H1 (cell line): ENCODE data around the gene RPS6KA4. TPM values are rescaled to one million over a fixed set of nuclear protein-coding genes. Genes with fewer than 3 reads are reported as not detected.

Experiments
- BACH1 ChIP-seq: IDR thresholded peaks from 2 replicates; pipeline ENCODE4 v1.6.1; 2012; ENCODE audit warnings: low read length, improper control_type of control experiment
- KDM5A ChIP-seq: fragments of 200-600 bp; IDR thresholded peaks from 2 replicates; pipeline ENCODE4 v1.7.1; 2012; ENCODE audit warnings: mild to moderate bottlenecking, low read length, inconsistent platforms, mixed read lengths
- SP1 ChIP-seq: IDR thresholded peaks from 2 replicates; pipeline ENCODE4 v1.6.1; 2011; ENCODE audit warnings: low read depth, low read length
- TAF1 ChIP-seq: IDR thresholded peaks from 2 replicates; pipeline ENCODE4 v1.6.1; 2011; ENCODE audit warnings: mild to moderate bottlenecking, low read depth, low read length
- polyA plus RNA-seq, 7 experiments: library from polyadenylated mRNA; depleted of rRNA in 3 of 7; stranded (reverse) in 5 of 7; unstranded in 2 of 7; fragments of >200 nt in 5 of 7; fragments of 200-250 nt in 2 of 7; gene quantifications; 1 replicate in 5 of 7; 2 replicates in 1 of 7; 4 replicates in 1 of 7; pipeline versions ENCODE4 v1.2.1 to v1.2.3, GENCODE V29; 2011 to 2013; ENCODE audit warnings: missing spikeins in 2 of 7, mixed read lengths in 2 of 7
- total RNA-seq: library from RNA; stranded (reverse); fragmentation: NEBNext Ultra II Directional; extraction: Animal tissue kit (Norgen Biotek cat#: 25700); gene quantifications from 2 replicates; pipeline ENCODE4 v1.2.1, GENCODE V29; 2021
- TF ChIP-seq, protein P1 (sequence below): IDR thresholded peaks from 2 replicates; pipeline ENCODE4 v1.6.1; 2011; ENCODE audit warnings: low read depth, mild to moderate bottlenecking, low read length; ENCODE audit not compliant: insufficient read depth

Gene RPS6KA4
- total and polyA plus RNA-seq, 2 of the 8 experiments (the other 6 are each of a cell fraction or from before 2014, with no cell fraction given), result 8.2 to 12.6 TPM

DNA sequence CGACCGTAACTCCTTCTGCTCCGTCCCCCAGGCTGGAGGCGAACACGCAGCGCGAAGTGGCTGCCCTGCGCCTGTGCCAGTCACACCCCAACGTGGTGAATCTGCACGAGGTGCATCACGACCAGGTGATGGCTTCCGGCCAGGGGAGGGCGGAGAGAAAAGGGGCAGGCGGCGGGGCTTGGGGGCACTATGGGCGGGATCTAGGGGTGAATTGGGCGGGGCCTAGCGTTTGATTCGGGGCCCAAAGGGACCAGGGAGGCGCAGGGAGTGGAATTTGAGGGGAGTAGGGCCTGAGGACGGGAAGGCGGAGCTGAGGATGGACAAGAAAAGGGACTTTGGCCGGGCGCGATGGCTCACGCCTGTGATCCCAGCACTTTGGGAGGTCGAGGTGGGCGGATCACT lies 9.7 kb downstream of the RPS6KA4 start (continued):
- no peak for TF ChIP-seq TAF1
- no peak for TF ChIP-seq SP1
- TF ChIP-seq, protein P1, sequence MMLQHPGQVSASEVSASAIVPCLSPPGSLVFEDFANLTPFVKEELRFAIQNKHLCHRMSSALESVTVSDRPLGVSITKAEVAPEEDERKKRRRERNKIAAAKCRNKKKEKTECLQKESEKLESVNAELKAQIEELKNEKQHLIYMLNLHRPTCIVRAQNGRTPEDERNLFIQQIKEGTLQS, result no peak
- no peak for TF ChIP-seq BACH1
- TF ChIP-seq KDM5A, result no peak
